HG02763 (cell line): ENCODE data around the gene HTR2B.
"Not testable (repeated sequence)": the region's sequence is repeated elsewhere in the genome, so short reads cannot be mapped to it uniquely, and the experiment has no call there.

Experiments
- ATAC-seq: cut with Tn5 transposase; IDR thresholded peaks from one replicate; pipeline ENCODE4 v1.9.1; 2021; ENCODE audit warnings: mild to moderate bottlenecking, moderate library complexity; ENCODE audit not compliant: unreplicated experiment

HTR2B gene

DNA sequence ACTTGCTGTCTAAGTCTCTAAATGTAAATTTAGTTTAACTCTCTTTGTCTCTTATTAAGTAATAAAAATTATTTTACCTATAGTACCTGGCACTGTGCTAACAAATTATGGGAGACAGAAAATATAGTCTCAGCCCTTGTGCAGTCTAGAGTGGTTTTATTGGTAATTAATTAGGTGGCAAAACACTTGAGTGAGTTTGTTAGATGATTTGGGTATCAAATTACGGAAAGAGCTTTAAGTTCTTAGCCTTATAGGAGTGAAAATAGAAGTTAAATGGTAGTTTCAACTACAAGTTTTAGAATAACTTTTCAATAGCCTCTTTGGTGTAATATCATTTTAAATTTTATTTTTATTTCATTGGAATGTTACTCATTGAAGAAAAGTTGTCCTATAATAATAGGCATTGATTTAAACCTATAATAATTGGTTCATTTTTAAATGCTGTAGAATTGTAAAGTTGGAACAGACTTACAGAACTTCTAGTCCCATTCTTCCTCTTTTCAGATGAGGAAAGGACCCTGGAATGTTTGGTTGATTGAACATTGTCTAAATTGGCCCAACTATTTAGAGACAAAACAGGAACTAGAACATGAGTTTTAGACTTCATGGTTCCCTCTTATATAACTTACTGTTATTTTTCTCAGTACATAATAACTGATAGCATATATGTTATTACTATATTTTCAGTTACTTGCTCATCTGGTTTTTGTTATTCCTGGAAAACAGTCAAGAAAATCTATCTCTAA lies 10.2 kb upstream of the HTR2B start:
- ATAC-seq = no peak

- ATAC-seq = no peak
Observed at GRCh38 chr2:231133365-231134099, 8.7 kb upstream of the HTR2B start.

DNA sequence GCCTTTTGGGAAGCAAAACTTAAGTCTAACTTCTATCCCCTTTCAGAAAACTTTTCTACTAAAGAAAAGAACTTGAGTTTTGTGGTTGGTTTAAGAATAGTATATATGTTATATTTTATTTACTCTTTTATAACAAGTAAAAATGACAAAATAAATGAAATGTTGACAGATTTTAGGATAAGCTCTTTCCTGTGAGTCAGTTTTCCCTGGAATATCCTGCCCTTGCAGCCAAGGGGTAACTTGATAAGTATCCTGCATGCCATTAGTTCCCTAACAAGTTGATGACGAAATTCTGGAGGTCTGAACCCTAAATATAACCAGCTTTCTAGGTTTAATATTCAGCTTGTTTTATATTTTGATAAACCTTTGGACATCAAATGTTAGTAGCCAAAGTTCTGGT lies 7.3 kb upstream of the HTR2B start:
- ATAC-seq = no peak

DNA sequence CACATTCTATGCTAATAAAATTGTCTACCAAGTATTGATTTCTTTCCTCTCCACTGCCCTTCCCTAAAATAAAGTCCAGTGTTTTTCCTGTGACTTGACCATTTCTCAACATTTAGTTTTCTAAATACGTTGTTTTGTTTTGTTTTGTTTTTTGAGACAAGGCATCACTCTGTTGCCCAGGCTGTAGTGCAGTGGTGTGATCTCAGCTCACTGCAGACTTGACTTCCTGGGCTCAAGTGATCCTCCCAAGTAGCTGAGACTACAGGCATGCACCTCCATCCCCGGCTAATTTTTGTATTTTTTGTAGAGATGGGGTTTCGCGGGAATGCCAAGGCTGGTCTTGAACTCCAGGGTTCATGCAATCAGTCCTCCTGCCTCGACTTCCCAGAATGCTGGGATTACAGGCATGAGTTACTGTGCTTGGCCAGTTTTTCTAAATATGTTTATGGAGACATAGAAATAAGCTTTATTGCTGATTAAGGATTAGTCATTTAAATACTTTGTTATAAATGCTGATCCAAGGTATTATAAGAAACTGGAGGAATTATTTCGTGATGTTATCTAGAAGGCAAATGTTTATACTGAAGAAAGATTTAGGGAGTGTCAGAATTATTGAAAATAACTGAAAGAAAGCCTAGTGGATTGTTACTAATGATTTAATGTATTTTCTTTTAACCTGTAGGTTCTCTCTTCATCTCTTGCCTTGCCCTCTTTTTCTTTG lies 5.7 kb upstream of the HTR2B start:
- ATAC-seq = no peak

GRCh38 chr2:231129216-231129615 lies 4.4 kb upstream of the HTR2B start:
- no peak for ATAC-seq

DNA sequence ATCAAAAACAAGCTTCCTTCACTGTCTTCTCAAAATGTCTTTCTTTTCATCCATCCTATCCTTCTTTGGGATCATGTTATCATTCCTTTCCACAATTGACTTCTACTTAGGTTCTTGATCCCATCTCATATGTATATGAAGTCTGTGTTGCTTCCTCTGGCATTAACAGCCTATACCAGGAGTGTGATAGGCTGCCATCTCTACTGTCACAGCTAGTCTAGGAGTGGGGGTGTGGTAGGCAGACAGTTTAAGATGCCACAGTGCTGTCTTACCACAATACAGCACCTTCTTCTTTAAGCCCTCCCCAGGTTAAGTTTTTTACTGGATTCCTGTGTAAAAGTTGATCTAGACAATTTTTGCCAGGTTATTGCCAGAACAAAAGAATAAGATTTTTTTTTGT lies 3.7 kb upstream of the HTR2B start:
- ATAC-seq = no peak

DNA sequence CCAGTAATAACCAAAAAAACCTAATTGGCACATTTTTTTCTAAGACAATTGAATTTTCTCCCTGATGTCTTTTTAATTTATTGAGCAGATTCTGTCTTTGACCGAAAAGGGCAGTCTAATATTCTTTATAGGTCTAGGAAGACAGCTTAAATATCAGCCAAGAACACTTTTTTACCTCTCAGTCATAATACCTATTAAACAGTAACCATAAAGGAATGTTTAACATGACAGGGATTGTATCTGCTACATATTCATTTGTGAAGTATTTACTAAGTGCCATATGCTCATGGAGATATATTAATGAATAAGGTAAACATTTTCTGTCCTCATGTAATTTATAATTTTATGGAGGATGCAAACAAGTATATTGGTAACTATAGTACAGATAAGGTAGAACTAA lies 3.1 kb upstream of the HTR2B start:
- ATAC-seq = no peak

DNA sequence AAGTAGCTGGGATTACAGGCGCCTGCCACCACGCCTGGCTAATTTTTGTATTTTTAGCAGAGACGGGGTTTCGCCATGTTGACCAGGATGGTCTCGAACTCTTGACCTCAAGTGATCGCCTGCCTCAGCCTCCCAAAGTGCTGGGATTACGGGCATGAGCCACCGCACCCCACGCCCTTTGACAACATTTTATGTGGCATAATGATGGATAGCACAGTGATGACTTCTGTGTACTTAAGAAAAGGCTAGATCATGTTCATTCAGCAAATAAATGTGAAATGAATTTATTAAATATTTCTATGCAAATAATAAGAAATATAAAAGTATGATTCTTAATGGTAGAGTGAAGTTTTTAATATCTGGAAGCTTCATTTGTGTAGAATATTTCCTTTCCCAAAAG lies 2.6 kb upstream of the HTR2B start:
- no peak for ATAC-seq

DNA sequence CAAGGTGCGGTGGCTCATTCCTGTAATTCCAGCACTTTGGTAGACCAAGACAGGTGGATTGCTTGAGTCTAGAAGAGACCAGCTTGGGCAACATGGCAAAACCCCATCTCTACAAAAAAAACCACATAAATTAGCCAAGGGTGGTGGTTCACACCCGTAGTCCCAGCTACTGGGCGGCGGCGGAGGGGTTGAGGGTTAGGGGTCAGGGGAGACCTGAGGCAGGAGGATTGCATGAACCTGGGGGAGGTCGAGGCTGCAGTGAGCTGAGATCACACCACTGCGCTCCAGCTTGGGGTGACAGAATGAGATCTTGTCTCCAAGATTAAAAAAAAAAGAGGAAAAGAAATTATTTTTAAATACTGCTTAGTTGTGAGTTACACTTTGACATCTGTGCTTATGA lies 1.3 kb upstream of the HTR2B start:
- no peak for ATAC-seq

DNA sequence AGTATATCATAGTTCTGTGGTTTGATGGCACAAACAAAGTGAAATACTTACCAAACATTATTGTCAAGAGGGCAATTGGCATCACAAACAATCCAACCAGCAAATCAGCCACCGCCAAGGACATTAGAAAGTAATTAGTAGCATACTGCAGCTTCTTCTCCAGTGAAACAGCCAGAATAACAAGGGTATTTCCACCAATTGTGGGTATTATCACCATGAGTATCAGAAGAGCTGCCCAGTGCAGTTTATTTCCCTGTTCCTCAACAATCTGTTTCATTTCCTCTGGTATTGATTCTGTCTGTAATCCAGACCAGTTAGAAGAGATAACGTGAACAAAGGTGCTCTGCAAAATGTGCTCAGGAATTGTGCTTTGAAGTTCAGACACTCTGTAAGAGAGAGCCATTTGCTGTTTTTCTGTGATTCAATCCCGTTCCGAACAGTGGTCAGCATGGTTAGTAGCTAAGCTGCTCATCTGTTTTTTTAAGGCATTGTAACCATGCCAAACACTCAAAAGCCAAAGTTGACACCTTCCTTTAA lies 1.4 kb downstream of the HTR2B start:
- no peak for ATAC-seq

- no peak for ATAC-seq
Observed at GRCh38 chr2:231118614-231118942, 6.3 kb downstream of the HTR2B start.

- no peak for ATAC-seq
Observed at GRCh38 chr2:231117922-231118613, 6.8 kb downstream of the HTR2B start.

GRCh38 chr2:231117148-231117547 lies 7.7 kb downstream of the HTR2B start:
- ATAC-seq = no peak

GRCh38 chr2:231115651-231116050 lies 9.2 kb downstream of the HTR2B start:
- no peak for ATAC-seq

GRCh38 chr2:231113489-231113888 lies 11.4 kb downstream of the HTR2B start:
- ATAC-seq = no peak

- no peak for ATAC-seq
Observed at GRCh38 chr2:231111987-231112386, 12.9 kb downstream of the HTR2B start.

- ATAC-seq = no peak
Observed at GRCh38 chr2:231110551-231110950, 14.3 kb downstream of the HTR2B start.

- peak; percentile 66 for ATAC-seq
Observed at GRCh38 chr2:231104115-231104713, 20.6 kb downstream of the HTR2B start.

- no peak for ATAC-seq
Observed at GRCh38 chr2:231102772-231103171, 22.1 kb downstream of the HTR2B start.

GRCh38 chr2:231100990-231101389 lies 23.9 kb downstream of the HTR2B start:
- no peak for ATAC-seq

- ATAC-seq = not testable (repeated sequence)
Observed at GRCh38 chr2:231100321-231100720, 24.5 kb downstream of the HTR2B start.
